Heart left ventricle (tissue), 13 donors: ENCODE measurements around the gene CLPSL1.

ENCODE experiments used
- POLR2A ChIP-seq, 2 donors: fragments of 450-650 bp; IDR thresholded peaks; one replicate each; pipeline ENCODE4 v1.6.1; 2017; ENCODE audit warnings: antibody characterized with exemption in 2 of 2, mild to moderate bottlenecking in 2 of 2, moderate library complexity in 2 of 2
- TF ChIP-seq, protein P1 (sequence below), 12 donors: fragments of 200-600 bp; sonication (generic) in 4 of 12; IDR thresholded peaks; one replicate each; pipeline versions ENCODE4 v1.5.0 to v1.8.0; 2018 to 2022; ENCODE audit warnings: antibody characterized with exemption in 12 of 12, mild to moderate bottlenecking in 5 of 12
- donor health status: ischemic (EF 13 %, LVEDD 7.1; RV severe dilation, severe dysfunction).
- donor health status: DM: no; HTN: yes; CAD: no.
- donor health status: DM: no; HTN: no; CAD: no.
- donor health status: ischemic (EF 25% LVEDD 6.9; RV normal size, moderate dysfunction).
- donor health status: ischemic (EF 25% LVEDD 5.7; RV mildly dilated, moderate dysfunction).
- donor health status: ischemic (EF 35%, LVEDD 5.7; RV mildly dilated, moderate dysfunction).
- donor health status: nonischemic (EF 11% LVEDD 7.7; RV severe dilation, severe dysfunction).
- donor health status: DM: yes; HTN: yes; CAD: no.
- donor health status: PGD.
- donor health status: ischemic (EF 29% LVEDD 5.4; RV normal size, mild dysfunction).
- donor health status: nonischemic (EF 23%, LVEDD 6.1; RV moderate dilation, normal function).

DNA sequence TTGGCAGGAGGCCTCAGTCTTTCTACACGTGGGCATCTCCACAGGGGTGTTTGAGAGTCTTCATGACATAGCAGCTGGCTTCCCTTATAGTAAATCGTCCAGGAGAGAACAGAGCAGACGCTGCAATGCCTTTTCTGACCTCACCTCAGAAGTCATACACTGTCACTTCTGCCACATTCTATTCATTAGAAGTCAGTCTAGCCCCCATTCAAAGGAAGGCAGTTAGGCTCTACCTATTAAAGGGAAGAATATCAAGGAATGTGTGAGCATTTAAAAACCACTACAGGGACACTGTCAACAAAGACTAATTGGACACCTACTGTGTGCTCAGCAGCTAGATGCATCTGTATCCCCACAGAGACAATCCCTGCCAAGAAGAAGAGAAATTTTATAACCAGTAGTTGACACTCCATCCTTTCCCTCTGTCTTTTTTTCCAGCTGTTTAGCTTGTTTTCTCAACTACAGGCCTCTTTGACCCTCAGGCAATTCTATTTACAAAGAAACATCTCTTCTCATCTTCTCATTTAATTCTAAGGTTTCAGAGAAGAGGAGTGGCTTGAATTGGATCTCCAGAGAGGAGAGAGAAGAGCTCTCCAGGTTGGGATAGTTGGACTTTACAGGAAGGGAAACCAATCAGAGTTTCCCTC, 25.4 kb upstream of the CLPSL1 start:
- TF ChIP-seq, protein P1, sequence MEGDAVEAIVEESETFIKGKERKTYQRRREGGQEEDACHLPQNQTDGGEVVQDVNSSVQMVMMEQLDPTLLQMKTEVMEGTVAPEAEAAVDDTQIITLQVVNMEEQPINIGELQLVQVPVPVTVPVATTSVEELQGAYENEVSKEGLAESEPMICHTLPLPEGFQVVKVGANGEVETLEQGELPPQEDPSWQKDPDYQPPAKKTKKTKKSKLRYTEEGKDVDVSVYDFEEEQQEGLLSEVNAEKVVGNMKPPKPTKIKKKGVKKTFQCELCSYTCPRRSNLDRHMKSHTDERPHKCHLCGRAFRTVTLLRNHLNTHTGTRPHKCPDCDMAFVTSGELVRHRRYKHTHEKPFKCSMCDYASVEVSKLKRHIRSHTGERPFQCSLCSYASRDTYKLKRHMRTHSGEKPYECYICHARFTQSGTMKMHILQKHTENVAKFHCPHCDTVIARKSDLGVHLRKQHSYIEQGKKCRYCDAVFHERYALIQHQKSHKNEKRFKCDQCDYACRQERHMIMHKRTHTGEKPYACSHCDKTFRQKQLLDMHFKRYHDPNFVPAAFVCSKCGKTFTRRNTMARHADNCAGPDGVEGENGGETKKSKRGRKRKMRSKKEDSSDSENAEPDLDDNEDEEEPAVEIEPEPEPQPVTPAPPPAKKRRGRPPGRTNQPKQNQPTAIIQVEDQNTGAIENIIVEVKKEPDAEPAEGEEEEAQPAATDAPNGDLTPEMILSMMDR (IDR thresholded peaks at IDR 0.05): no peak
- TF ChIP-seq POLR2A (IDR thresholded peaks at IDR 0.05): no peak
